H1 (cell line): ENCODE measurements around the gene SLN. TPM values are rescaled to one million over a fixed set of nuclear protein-coding genes. Genes with fewer than 3 reads are reported as not detected.

Source experiments
- RAD21 ChIP-seq, 2 experiments: IDR thresholded peaks in 1 of 2; conservative IDR thresholded peaks in 1 of 2; 2 replicates each; pipeline ENCODE4 v1.6.1; 2011; ENCODE audit warnings: low read depth in 2 of 2, low read length in 2 of 2, improper control_type of control experiment in 1 of 2, inconsistent platforms in 1 of 2, mild to moderate bottlenecking in 1 of 2, moderate library complexity in 1 of 2
- polyA plus RNA-seq, 7 experiments: library from polyadenylated mRNA; depleted of rRNA in 3 of 7; stranded (reverse) in 5 of 7; unstranded in 2 of 7; fragments of >200 nt in 5 of 7; fragments of 200-250 nt in 2 of 7; gene quantifications; 1 replicate in 5 of 7; 2 replicates in 1 of 7; 4 replicates in 1 of 7; pipeline versions ENCODE4 v1.2.1 to v1.2.3, GENCODE V29; 2011 to 2013; ENCODE audit warnings: missing spikeins in 2 of 7, mixed read lengths in 2 of 7
- total RNA-seq: library from RNA; stranded (reverse); fragmentation: NEBNext Ultra II Directional; extraction: Animal tissue kit (Norgen Biotek cat#: 25700); gene quantifications from 2 replicates; pipeline ENCODE4 v1.2.1, GENCODE V29; 2021

The SLN gene
- total and polyA plus RNA-seq, 2 of the 8 experiments (the other 6 are each of a cell fraction or from before 2014, with no cell fraction given): not detected

- no peak for TF ChIP-seq RAD21 (IDR thresholded peaks at IDR 0.05 in 1 of 2, conservative IDR thresholded peaks at IDR 0.05 in 1 of 2; ENCODE audit: low read depth in 2 of 2, low read length in 2 of 2)
These were observed 28.4 kb upstream of the SLN start (continued) for GRCh38 chr11:107740271-107740670.
